Uterus (tissue), 4 donors: ENCODE results near the gene PLEKHM3. TPM values are rescaled to one million over a fixed set of nuclear protein-coding genes. Genes with fewer than 3 reads are reported as not detected.

Source experiments
- DNase-seq, 2 donors: peaks; one replicate each; pipeline ENCODE4 v3.0.0-alpha.2; 2019 to 2020
- H3K27ac ChIP-seq, 2 donors: fragments of 200-600 bp; sonication (generic); 1 replicate in 1 of 2; 2 replicates in 1 of 2; pipeline ENCODE4 v1.5.1; 2016 to 2018
- H3K27me3 ChIP-seq, 2 donors: fragments of 200-600 bp; sonication (generic); one replicate each; pipeline ENCODE4 v1.5.1; 2018 to 2019; ENCODE audit warnings: control low read depth in 1 of 2
- H3K36me3 ChIP-seq, 2 donors: fragments of 200-600 bp; sonication (generic); one replicate each; pipeline ENCODE4 v1.5.1; 2019; ENCODE audit warnings: control low read depth in 1 of 2
- H3K4me1 ChIP-seq, 2 donors: fragments of 200-600 bp; sonication (generic); one replicate each; pipeline ENCODE4 v1.5.1; 2018 to 2019; ENCODE audit warnings: control low read depth in 1 of 2
- H3K4me3 ChIP-seq, 2 donors: fragments of 200-600 bp; sonication (generic); 1 replicate in 1 of 2; 2 replicates in 1 of 2; pipeline ENCODE4 v1.5.1; 2018 to 2019; ENCODE audit warnings: mild to moderate bottlenecking in 1 of 2
- H3K9me3 ChIP-seq, 2 donors: fragments of 200-600 bp; sonication (generic); one replicate each; pipeline ENCODE4 v1.5.1; 2019; ENCODE audit warnings: control low read depth in 1 of 2
- POLR2A ChIP-seq, 2 donors: fragments of 450-650 bp; IDR thresholded peaks; one replicate each; pipeline ENCODE4 v1.6.1; 2016; ENCODE audit warnings: antibody characterized with exemption in 2 of 2, mild to moderate bottlenecking in 1 of 2, moderate library complexity in 1 of 2
- intact Hi-C: fragments of 100-400 bp; cut with DNase I; formaldehyde crosslinking; loops from one replicate; pipeline ENCODE4 v1.15.1; 2023; ENCODE audit warnings: low total_unique reads
- total RNA-seq, 4 donors: library from RNA; depleted of rRNA in 3 of 4; stranded (reverse); fragments of >200 nt in 3 of 4; gene quantifications; one replicate each; pipeline versions ENCODE4 v1.1.0 to v1.2.4, GENCODE V29; 2014 to 2023
- TF ChIP-seq, protein P1 (sequence below), 4 experiments: fragments of 200-600 bp in 2 of 4; fragments of 450-650 bp in 2 of 4; sonication (generic) in 2 of 4; IDR thresholded peaks; one replicate each; pipeline ENCODE4 v1.5.1; 2016 to 2019; ENCODE audit warnings: antibody characterized with exemption in 4 of 4, mild to moderate bottlenecking in 2 of 4, moderate library complexity in 1 of 4
- donor health status: DM: yes; HTN: yes; CAD: no.

Gene PLEKHM3
- total RNA-seq, 4 donors from 2014 or later: 20.5 to 43.4 (median 21.6) TPM

GRCh38 chr2:207937253-207937652, 88.1 kb downstream of the PLEKHM3 start:
- H3K27ac ChIP-seq: no peak overlapping the region
- no peaks in the 10 kb centered on the region for H3K4me1 ChIP-seq
- no peaks in the 10 kb centered on the region for H3K9me3 ChIP-seq
- no peaks in the 10 kb centered on the region for H3K27me3 ChIP-seq
- TF ChIP-seq POLR2A (IDR thresholded peaks at IDR 0.05): no peak
- TF ChIP-seq, protein P1, sequence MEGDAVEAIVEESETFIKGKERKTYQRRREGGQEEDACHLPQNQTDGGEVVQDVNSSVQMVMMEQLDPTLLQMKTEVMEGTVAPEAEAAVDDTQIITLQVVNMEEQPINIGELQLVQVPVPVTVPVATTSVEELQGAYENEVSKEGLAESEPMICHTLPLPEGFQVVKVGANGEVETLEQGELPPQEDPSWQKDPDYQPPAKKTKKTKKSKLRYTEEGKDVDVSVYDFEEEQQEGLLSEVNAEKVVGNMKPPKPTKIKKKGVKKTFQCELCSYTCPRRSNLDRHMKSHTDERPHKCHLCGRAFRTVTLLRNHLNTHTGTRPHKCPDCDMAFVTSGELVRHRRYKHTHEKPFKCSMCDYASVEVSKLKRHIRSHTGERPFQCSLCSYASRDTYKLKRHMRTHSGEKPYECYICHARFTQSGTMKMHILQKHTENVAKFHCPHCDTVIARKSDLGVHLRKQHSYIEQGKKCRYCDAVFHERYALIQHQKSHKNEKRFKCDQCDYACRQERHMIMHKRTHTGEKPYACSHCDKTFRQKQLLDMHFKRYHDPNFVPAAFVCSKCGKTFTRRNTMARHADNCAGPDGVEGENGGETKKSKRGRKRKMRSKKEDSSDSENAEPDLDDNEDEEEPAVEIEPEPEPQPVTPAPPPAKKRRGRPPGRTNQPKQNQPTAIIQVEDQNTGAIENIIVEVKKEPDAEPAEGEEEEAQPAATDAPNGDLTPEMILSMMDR (IDR thresholded peaks at IDR 0.05): no peak
- no peaks in the 10 kb centered on the region for H3K36me3 ChIP-seq
- intact Hi-C loops: no loop called here
- no peak for DNase-seq
- no peak overlapping the region for H3K4me3 ChIP-seq

- intact Hi-C loops: no loop called here
These were observed 88.9 kb downstream of the PLEKHM3 start for GRCh38 chr2:207936380-207936779.

DNA sequence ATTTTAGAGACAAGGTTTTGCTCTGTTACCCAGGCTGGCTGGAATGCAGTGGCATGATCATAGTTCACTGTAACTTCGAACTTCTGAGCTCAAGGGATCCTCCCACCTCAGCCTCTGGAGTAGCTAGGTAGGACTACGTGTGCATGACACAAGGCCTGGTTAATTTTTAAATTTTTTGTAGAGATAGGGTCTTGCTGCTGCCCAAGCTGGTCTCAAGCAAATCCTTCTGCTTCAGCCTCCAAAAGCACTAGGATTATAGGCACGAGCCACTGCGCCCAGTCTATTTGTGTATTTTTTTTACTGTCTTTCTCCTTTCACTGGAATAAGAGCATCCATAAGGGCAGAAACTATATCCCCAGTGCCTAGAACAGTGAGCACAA, 89.3 kb downstream of the PLEKHM3 start:
- DNase-seq: no peak
- Histone ChIP-seq H3K4me1 (no peaks in the 10 kb centered on the region), H3K27me3 (no peaks in the 10 kb centered on the region), H3K9me3 (no peaks in the 10 kb centered on the region), H3K36me3 (no peaks in the 10 kb centered on the region), H3K27ac (no peak overlapping the region), H3K4me3 (no peak overlapping the region)
- TF ChIP-seq POLR2A (IDR thresholded peaks at IDR 0.05): no peak
- TF ChIP-seq, protein P1 (IDR thresholded peaks at IDR 0.05): no peak
- intact Hi-C loops: no loop called here

More at GRCh38 chr2:207936380-207936779, 88.9 kb downstream of the PLEKHM3 start:
- H3K36me3 ChIP-seq: no peaks in the 10 kb centered on the region
- H3K27ac ChIP-seq: no peak overlapping the region
- H3K9me3 ChIP-seq: no peaks in the 10 kb centered on the region
- H3K4me1 ChIP-seq: no peaks in the 10 kb centered on the region
- no peak for DNase-seq
- no peak for TF ChIP-seq POLR2A (IDR thresholded peaks at IDR 0.05)
- TF ChIP-seq, protein P1 (IDR thresholded peaks at IDR 0.05): no peak
- H3K4me3 ChIP-seq: no peak overlapping the region
- H3K27me3 ChIP-seq: no peaks in the 10 kb centered on the region

- no peaks in the 10 kb centered on the region for H3K36me3 ChIP-seq
- peak overlapping the region; percentile 14 to 19 for H3K27ac ChIP-seq
- TF ChIP-seq POLR2A (IDR thresholded peaks at IDR 0.05): no peak
- TF ChIP-seq, protein P1 (IDR thresholded peaks at IDR 0.05): no peak
- intact Hi-C loops: no loop called here
- H3K4me3 ChIP-seq: no peak overlapping the region
- H3K4me1 ChIP-seq: no peaks in the 10 kb centered on the region
- no peaks in the 10 kb centered on the region for H3K27me3 ChIP-seq
- no peak for DNase-seq
- H3K9me3 ChIP-seq: no peaks in the 10 kb centered on the region
These were observed 90.0 kb downstream of the PLEKHM3 start for GRCh38 chr2:207935121-207935990.

GRCh38 chr2:207934720-207935119, 90.6 kb downstream of the PLEKHM3 start:
- no peak overlapping the region for H3K4me3 ChIP-seq
- no peaks in the 10 kb centered on the region for H3K9me3 ChIP-seq
- intact Hi-C loops: no loop called here
- H3K4me1 ChIP-seq: no peaks in the 10 kb centered on the region
- no peaks in the 10 kb centered on the region for H3K27me3 ChIP-seq
- H3K27ac ChIP-seq: peak overlapping the region; percentile 14 to 19
- no peak for DNase-seq
- H3K36me3 ChIP-seq: no peaks in the 10 kb centered on the region
- TF ChIP-seq POLR2A (IDR thresholded peaks at IDR 0.05): no peak
- TF ChIP-seq, protein P1 (IDR thresholded peaks at IDR 0.05): no peak
